SH-SY5Y (cell line): ENCODE results near the gene SUGCT.

Experiments
- GATA2 ChIP-seq: IDR thresholded peaks from 2 replicates; pipeline ENCODE4 v1.6.1; 2011; ENCODE audit warnings: mild to moderate bottlenecking, low read depth, low read length
- GATA3 ChIP-seq: IDR thresholded peaks from 2 replicates; pipeline ENCODE4 v1.6.1; 2011; ENCODE audit warnings: low read depth, mild to moderate bottlenecking, low read length, moderate library complexity

SUGCT gene

DNA sequence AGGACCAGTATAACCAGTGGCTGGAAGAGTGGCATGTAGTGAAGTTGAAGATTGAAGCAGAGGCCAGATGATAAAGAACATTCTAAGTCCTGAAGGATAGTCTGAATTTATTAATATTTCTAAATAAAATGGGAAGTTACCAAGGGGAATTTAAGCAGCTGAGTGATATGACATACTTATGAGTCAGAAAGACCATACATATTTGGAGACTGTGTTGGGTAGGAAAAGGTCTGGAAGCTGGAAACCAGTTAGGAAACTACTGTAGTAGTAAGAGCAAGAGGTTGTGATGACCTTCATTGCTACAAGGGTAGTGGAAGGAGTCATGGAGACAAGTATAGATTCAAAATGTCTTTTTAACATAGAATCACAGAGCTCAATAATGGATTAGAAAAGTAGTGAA lies 752.3 kb downstream of the SUGCT start:
- TF ChIP-seq GATA2 (no peak), GATA3 (no peak)

DNA sequence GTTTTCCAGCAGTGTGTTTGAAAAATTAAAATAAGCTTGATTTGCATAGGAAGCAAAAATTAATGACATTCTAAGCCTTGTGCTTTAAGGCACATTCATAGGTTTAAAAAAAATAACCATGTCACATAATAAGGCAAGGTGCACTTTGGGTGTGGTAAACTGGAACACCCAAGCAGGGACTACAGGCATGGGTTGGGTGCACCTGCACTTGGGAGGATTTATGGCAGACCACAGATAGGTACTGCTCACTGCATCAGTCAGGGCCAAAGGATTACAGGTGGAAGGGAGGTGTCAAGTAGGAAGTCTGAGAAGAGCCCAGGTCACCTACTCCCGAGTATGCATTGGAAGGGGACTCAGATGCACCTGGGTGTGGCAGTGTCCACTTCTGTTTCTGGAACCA lies 753.7 kb downstream of the SUGCT start:
- TF ChIP-seq GATA2 (no peak), GATA3 (no peak)

DNA sequence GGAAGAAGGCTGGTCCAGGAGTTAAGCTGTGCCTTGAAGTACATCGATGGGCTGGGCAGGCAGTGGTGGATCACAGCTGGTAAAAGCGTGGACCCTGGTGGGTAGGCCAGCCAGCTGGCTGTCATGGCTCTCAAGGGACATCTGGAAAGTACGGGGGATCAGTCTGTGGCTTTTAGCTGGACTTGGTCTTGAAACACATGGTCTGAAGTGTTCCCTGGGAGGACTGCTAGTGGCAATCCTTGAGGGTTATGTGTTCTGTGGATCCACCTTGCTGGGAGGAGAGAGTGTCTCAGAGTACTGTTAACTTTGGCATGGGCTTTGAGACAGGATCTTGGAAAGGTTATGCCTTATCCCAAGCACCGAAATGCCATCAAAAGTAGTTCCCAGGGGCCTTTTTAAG lies 754.3 kb downstream of the SUGCT start:
- no peak for TF ChIP-seq GATA2
- TF ChIP-seq GATA3: no peak

DNA sequence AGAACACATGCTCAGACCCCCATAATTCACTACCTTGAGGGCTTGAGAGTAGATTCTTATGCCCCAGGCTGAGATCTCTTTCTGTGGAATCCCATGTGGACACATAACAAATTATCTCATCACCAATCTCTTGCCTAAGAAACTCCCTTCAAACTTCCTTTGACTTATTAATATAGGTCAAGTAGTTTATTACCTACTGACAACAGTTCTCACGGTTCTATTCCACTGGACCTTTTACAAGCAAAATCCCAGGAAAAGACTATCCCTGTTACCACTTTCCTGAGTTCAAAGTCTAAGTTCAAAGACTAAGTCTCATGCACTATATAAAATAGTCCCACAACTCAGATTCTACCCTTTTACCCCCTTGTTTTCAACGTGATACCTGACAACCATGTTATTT lies 754.7 kb downstream of the SUGCT start:
- TF ChIP-seq GATA2: no peak
- TF ChIP-seq GATA3: no peak

DNA sequence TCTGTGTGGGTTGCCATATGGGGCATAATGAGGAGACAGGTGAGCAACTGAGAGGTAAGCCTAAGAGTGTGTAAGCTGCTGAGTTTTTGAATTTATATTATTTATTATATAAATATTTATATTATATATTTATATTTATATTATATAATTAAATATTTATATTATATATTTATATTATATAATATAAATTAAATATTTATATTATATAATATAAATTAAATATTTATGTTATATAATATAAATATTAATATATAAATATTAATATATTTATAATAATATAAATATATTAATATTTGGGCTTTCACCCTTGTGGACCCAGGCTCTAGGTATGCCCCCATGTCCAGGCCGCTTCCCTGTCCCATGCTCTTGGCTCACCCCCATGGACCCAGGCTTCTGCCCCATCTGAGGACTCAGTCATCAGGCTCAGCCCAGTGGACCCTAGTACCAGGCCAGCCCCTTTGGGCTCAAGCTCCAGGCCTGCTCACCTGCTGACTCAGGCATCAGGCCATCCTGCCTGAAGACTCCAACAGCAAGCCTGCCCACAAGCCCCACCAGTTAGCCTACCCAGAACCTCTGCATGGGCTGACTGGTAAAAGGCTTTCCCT lies 755.4 kb downstream of the SUGCT start:
- TF ChIP-seq GATA3: no peak
- TF ChIP-seq GATA2: no peak

DNA sequence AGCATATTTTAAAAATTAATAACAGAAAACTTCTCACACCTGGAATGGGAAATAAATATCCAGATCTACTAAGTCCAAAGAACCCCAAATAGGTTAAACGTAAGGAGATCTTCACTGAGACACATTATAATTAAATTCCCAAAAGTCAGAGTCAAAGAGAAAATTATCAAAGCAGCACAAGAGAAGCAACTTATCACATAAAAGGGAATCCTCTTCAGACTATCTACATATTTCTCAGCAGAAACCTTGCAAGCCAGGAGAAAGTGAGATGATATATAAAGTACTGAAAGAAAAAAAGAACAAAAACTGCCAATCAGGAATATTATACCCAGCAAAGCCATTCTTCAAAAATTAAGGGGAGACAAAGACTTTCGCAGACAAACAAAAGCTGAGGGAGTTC lies 756.4 kb downstream of the SUGCT start:
- TF ChIP-seq GATA3: no peak

DNA sequence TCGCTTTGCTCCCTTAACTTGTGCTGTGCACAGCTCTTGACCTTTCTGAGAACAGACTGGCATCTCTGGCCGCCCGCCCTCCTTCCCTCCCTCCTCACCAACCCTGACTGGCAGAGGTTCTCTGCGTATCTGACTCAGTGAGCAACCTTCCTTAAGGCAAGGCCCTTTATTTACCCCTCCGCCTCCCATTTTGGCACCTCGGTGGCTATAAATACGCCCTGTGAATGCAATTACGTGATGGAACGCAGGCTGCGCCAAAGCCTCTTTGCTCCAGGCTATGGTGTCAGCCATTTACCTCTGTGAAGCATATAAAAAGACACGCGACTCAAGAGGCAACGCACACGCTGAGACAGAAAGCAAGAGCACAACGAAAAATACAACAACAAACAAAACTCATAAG lies 764.3 kb downstream of the SUGCT start:
- TF ChIP-seq GATA2 (no peak), GATA3 (no peak)

DNA sequence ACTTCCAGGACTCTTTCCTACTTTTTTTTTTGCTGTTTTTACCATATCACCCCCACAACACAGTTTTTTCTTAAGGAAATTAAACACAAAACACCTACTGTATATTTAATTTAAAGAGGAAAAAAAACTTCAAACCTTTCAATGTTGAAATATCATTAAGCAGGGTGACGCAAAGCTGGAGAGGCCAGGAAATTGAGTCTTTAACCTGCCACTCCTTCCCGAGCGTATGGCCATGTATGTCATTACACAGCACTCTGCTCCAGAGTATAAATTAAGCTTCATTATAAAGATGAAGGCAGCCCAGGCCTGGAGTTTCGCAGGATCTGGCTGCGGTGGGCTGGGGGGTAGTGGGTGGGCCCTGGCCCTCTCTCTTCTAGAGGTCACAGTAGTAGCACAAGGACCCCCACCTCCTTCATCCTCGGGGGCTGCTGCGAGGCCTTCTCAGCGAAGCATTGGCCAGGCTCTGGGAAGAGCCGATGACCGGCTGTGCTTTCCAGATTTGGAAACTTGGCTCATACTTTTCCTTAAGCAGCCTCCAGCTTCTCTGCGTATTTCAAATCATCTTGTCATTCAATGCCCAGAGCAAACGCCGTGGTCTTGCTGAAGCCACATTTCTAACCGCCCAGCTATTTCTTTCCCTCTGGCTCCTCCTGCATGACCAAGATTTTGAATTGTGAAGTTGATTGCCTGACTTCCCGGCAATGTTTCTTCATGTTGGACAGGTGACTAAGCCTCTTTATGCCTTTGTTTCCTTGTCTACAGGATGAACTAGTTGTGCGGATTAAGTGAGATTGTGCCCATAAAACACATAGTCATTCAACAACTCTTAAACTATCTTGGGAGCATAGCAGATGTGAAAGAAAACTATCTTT lies 765.1 kb downstream of the SUGCT start:
- TF ChIP-seq GATA2: no peak
- TF ChIP-seq GATA3: no peak

DNA sequence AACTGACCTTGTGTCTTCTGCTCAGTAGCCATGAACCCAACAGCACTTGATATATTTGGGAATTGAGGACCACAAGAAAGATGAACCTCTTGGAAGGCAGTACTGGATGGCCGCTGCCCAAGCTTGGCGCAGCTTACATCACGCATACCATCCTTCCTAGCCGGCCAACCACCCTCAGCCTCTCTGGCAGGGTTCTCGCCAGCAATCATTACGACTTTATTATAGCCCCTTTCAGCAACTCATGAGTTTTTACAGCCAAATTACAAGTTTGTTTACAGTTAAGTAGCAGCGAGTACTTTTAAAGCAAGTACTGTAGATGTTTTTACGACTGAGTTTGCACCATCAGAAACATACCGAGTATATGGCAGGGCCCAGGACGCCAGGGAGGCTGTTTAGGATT lies 769.1 kb downstream of the SUGCT start:
- TF ChIP-seq GATA2 (no peak), GATA3 (no peak)

DNA sequence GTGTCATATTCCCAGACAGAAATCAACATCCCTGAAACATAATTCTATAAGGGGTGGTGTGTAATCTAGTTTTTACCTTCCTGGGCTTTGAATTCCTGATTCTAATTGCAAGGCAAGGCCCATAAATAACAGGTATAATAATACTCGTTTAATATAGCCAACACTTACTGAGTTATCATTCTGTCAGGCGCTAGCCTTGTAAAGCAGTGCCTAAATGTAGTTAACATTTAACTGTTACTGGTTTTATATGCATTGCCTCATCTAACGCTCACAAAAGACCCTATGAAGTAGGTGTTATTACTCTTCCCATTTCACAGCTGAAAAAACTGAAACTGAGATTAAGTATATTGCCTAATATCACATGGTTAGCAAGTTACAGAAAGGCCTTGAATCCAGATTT lies 772.5 kb downstream of the SUGCT start:
- TF ChIP-seq GATA3: no peak
- no peak for TF ChIP-seq GATA2

DNA sequence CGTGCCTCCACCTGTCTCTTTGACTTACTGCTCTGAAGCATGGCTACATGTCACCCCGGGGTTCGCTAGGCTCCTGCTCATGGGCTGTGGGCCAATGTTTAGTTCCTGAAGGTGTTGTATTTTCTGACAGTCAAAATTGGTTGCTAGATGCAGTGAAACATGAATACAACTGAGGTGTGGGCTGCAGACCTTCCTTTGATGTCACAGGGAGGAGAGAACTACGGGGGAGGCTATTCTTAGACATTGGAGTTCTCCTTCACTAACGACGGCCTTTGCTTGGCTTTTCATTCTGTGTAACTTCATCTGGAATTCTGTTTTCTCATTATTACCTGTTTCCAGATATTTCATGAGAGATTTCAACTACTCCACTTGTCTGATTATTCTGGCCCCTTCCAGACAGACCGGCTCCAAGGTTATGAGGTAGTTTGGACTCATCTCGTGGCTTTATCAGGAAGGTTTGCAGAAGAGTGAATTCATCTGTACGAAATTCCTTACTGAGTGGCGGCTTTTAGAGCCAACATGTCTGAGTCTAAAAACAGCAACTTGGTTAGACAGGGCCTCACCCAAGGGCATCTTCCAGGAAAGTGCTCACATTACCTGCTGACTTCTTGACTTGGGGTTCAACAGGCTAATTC lies 774.7 kb downstream of the SUGCT start:
- TF ChIP-seq GATA2 (no peak), GATA3 (no peak)
